ENCODE measurements around the gene GPC3. TPM values are rescaled to one million over a fixed set of nuclear protein-coding genes. Genes with fewer than 3 reads are reported as not detected.

The GPC3 gene
- total RNA-seq, 1 experiment from 2014 or later, result 0.98 TPM

DNA sequence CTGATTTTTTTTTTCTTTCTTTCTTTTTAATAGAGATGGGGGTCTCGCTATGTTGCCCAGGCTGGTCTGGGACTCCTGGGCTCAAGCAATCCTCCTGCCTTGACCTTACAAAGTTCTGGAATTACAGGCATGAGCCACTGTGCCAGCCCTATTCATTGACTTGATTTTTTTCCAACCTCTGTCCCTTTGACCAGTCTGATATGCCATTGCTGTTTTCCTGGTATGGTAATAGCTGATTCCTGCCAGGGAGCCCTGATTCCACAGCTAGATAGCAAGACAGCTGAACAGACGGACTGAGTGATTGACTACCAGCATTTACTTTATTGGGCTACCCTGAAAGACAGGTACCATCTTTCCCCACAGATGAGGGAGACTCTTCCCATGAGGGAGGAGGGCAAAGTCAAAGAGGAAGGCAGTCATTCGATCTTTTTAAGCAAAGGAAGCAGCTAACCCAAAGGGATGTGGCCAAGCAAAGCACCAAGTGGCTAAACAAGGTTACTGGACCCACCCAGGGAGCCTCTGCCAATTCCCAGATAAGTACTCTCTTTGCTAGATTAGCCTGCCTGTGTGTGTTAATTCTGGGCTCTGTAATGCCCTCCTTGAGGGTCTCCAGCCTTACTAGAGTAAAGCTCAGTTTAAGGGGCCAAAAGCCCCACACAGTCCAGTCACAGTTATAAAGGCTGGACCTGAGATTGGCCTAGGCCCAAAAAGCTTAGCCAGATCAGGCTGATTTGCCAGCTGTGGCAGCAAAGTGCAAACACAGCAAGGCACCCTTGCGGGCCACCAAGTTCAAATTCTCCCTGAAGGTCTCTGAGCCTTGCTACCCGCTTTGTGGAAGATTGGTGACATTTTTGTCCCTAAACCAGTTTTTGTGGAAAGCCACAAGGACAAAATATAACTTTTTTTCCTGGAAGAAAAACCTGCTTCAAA is 377.7 kb downstream of the GPC3 start:
- DNase-seq (ENCODE audit: low read depth, low spot score) (no peak), ATAC-seq (no peak)
- no peaks in the 10 kb centered on the region for H3K9me2 ChIP-seq (ENCODE audit: insufficient read depth)
- H4K20me1 ChIP-seq (ENCODE audit: insufficient read depth), result no peaks in the 10 kb centered on the region
- intact Hi-C loops (cut with micrococcal nuclease), result no loop called here
- H3K4me1 ChIP-seq (ENCODE audit: control insufficient read depth in 1 of 2, insufficient read depth in 2 of 2, low read length in 2 of 2), result no peaks in the 10 kb centered on the region
- no peaks in the 10 kb centered on the region for H3K36me3 ChIP-seq (ENCODE audit: control insufficient read depth in 1 of 2, insufficient read depth in 2 of 2, low read length in 2 of 2)
- CTCF ChIA-PET, result no interaction called here
- RAD21 ChIA-PET (ENCODE audit: low non-redundant PET in 1 of 2, low total read pairs in 2 of 2, uncharacterized antibody in 2 of 2, unreplicated experiment in 2 of 2), result no interaction called here
- H2AFZ ChIP-seq (ENCODE audit: low read depth, low read length, poor library complexity, severe bottlenecking), result no peak overlapping the region
- no peaks in the 10 kb centered on the region for H3K9me3 ChIP-seq (ENCODE audit: control insufficient read depth in 1 of 2, insufficient read depth in 1 of 2, low read depth in 1 of 2, low read length in 2 of 2)
- TF ChIP-seq SP1 (IDR thresholded peaks at IDR 0.05; ENCODE audit: low read depth) (no peak), FOSL1 (IDR thresholded peaks at IDR 0.05; ENCODE audit: low read depth) (no peak), JUND (IDR thresholded peaks at IDR 0.05) (no peak), TCF7L2 (IDR thresholded peaks at IDR 0.05; ENCODE audit: borderline replicate concordance, extremely low read depth, insufficient read depth, insufficient read length) (no peak), EZH2phosphoT487 (IDR thresholded peaks at IDR 0.05; ENCODE audit: borderline replicate concordance) (no peak), CEBPB (IDR thresholded peaks at IDR 0.05; ENCODE audit: low read depth) (no peak), ATF3 (IDR thresholded peaks at IDR 0.05) (no peak), ZFX (IDR thresholded peaks at IDR 0.05) (no peak), ELF1 (IDR thresholded peaks at IDR 0.05; ENCODE audit: borderline replicate concordance, low read depth) (no peak), CBX3 (IDR thresholded peaks at IDR 0.05; ENCODE audit: low read depth) (no peak), YY1 (IDR thresholded peaks at IDR 0.05; ENCODE audit: extremely low read depth, insufficient replicate concordance, low read depth, low read length) (no peak), SIN3A (IDR thresholded peaks at IDR 0.05; ENCODE audit: low read depth) (no peak), ZNF274 (IDR thresholded peaks at IDR 0.05; ENCODE audit: low read depth, low read length) (no peak), REST (IDR thresholded peaks at IDR 0.05; ENCODE audit: low read depth) (no peak), EGR1 (IDR thresholded peaks at IDR 0.05; ENCODE audit: low read depth) (no peak)
- no peaks in the 10 kb centered on the region for H3K27me3 ChIP-seq (ENCODE audit: insufficient read depth, low read length)
- H3K4me3 ChIP-seq (replicated peaks in 1 of 2; ENCODE audit: low read depth in 1 of 2, low read length in 2 of 2), result no peak overlapping the region
- H3K79me2 ChIP-seq (ENCODE audit: insufficient read depth, low read length), result no peaks in the 10 kb centered on the region
- H3K9ac ChIP-seq (ENCODE audit: low read length), result no peak overlapping the region
- no peak overlapping the region for H3K27ac ChIP-seq (ENCODE audit: low read depth, low read length)
- no TSS peak for BruUV-seq (replicated peaks)
- H3K4me2 ChIP-seq (ENCODE audit: low read length), result no peak overlapping the region
- POLR2A ChIA-PET, result no interaction called here
